ENCODE data around the gene MKS1. TPM values are rescaled to one million over a fixed set of nuclear protein-coding genes. Genes with fewer than 3 reads are reported as not detected.

Gene MKS1
- total RNA-seq, 1 experiment from 2014 or later, result 29.8 TPM

DNA sequence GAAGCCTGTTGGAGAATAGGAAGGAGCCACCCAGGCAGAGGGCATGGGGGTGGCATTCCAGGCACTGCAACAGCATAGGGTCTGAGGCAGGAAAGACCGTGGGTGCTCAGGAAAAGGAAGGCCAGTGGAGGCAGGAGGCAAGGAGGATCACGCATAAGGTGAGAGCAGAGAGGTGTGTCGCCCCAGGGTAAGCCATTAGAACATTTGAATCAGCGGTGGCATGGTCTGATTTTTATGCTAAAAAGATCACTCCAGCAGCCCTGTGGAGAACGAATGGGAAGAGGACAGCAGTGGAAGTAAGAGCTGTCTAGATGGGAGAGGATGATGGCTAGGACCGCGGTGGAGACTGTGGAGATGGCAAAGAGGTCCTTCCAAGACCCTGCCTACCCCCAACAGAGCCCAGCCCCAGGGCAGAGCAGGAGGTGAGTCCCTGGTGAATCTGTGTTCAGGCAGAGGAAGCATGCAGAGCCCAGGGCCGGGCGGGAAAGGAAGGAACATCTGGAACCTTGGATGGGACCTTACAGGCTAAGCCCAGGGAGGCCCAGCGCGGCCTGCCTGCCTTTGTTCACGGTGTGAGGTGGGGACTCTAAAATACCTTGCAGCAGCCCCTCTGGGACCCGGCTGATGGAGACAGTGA lies 27.2 kb upstream of the MKS1 start:
- ChIA-PET POLR2A (no interaction called here), RAD21 (ENCODE audit: low non-redundant PET in 1 of 2, low total read pairs in 2 of 2, uncharacterized antibody in 2 of 2, unreplicated experiment in 2 of 2) (no interaction called here), CTCF (interaction anchor here (1.3 kb wide), 1 partner anchor 10 kb away, joined by 4 read pairs; no protein-coding TSS in a partner anchor)
- H3K27ac ChIP-seq (ENCODE audit: low read depth, low read length), result no peak overlapping the region
- H3K4me1 ChIP-seq (ENCODE audit: control insufficient read depth in 1 of 2, insufficient read depth in 2 of 2, low read length in 2 of 2), result peaks cover 0 to 6% of the 10 kb centered on the region in 2 experiments; a peak in 1 of 4 replicates
- ATAC-seq, result no peak
- no peaks in the 10 kb centered on the region for H3K36me3 ChIP-seq (ENCODE audit: control insufficient read depth in 1 of 2, insufficient read depth in 2 of 2, low read length in 2 of 2)
- BruUV-seq (replicated peaks), result no TSS peak
- no peaks in the 10 kb centered on the region for H4K20me1 ChIP-seq (ENCODE audit: insufficient read depth)
- TF ChIP-seq EGR1 (IDR thresholded peaks at IDR 0.05; ENCODE audit: low read depth) (no peak), EZH2 (IDR thresholded peaks at IDR 0.05) (no peak), ZFX (IDR thresholded peaks at IDR 0.05) (no peak), EZH2phosphoT487 (IDR thresholded peaks at IDR 0.05; ENCODE audit: borderline replicate concordance) (no peak), ELF1 (IDR thresholded peaks at IDR 0.05; ENCODE audit: borderline replicate concordance, low read depth) (no peak), TCF7L2 (IDR thresholded peaks at IDR 0.05; ENCODE audit: borderline replicate concordance, extremely low read depth, insufficient read depth, insufficient read length) (no peak), CEBPB (IDR thresholded peaks at IDR 0.05; ENCODE audit: low read depth) (no peak), SRF (IDR thresholded peaks at IDR 0.05; ENCODE audit: low read depth) (no peak), SP1 (IDR thresholded peaks at IDR 0.05; ENCODE audit: low read depth) (no peak), FOSL1 (IDR thresholded peaks at IDR 0.05; ENCODE audit: low read depth) (no peak), ZNF274 (IDR thresholded peaks at IDR 0.05; ENCODE audit: low read depth, low read length) (no peak), CBX3 (IDR thresholded peaks at IDR 0.05; ENCODE audit: low read depth) (no peak), JUND (IDR thresholded peaks at IDR 0.05) (no peak), POLR2A (IDR thresholded peaks at IDR 0.05; ENCODE audit: borderline replicate concordance, extremely low read depth, insufficient read depth, insufficient read length) (no peak), SIN3A (IDR thresholded peaks at IDR 0.05; ENCODE audit: low read depth) (no peak)
- TF ChIP-seq, protein P1, sequence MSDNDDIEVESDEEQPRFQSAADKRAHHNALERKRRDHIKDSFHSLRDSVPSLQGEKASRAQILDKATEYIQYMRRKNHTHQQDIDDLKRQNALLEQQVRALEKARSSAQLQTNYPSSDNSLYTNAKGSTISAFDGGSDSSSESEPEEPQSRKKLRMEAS (IDR thresholded peaks at IDR 0.05), result no peak
- TF ChIP-seq, protein P2, sequence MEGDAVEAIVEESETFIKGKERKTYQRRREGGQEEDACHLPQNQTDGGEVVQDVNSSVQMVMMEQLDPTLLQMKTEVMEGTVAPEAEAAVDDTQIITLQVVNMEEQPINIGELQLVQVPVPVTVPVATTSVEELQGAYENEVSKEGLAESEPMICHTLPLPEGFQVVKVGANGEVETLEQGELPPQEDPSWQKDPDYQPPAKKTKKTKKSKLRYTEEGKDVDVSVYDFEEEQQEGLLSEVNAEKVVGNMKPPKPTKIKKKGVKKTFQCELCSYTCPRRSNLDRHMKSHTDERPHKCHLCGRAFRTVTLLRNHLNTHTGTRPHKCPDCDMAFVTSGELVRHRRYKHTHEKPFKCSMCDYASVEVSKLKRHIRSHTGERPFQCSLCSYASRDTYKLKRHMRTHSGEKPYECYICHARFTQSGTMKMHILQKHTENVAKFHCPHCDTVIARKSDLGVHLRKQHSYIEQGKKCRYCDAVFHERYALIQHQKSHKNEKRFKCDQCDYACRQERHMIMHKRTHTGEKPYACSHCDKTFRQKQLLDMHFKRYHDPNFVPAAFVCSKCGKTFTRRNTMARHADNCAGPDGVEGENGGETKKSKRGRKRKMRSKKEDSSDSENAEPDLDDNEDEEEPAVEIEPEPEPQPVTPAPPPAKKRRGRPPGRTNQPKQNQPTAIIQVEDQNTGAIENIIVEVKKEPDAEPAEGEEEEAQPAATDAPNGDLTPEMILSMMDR (IDR thresholded peaks at IDR 0.05 in 2 of 3, conservative IDR thresholded peaks at IDR 0.05 in 1 of 3; ENCODE audit: borderline replicate concordance in 1 of 3, insufficient read depth in 1 of 3, low read depth in 2 of 3, low read length in 2 of 3), result no peak
- TF ChIP-seq, protein P3, sequence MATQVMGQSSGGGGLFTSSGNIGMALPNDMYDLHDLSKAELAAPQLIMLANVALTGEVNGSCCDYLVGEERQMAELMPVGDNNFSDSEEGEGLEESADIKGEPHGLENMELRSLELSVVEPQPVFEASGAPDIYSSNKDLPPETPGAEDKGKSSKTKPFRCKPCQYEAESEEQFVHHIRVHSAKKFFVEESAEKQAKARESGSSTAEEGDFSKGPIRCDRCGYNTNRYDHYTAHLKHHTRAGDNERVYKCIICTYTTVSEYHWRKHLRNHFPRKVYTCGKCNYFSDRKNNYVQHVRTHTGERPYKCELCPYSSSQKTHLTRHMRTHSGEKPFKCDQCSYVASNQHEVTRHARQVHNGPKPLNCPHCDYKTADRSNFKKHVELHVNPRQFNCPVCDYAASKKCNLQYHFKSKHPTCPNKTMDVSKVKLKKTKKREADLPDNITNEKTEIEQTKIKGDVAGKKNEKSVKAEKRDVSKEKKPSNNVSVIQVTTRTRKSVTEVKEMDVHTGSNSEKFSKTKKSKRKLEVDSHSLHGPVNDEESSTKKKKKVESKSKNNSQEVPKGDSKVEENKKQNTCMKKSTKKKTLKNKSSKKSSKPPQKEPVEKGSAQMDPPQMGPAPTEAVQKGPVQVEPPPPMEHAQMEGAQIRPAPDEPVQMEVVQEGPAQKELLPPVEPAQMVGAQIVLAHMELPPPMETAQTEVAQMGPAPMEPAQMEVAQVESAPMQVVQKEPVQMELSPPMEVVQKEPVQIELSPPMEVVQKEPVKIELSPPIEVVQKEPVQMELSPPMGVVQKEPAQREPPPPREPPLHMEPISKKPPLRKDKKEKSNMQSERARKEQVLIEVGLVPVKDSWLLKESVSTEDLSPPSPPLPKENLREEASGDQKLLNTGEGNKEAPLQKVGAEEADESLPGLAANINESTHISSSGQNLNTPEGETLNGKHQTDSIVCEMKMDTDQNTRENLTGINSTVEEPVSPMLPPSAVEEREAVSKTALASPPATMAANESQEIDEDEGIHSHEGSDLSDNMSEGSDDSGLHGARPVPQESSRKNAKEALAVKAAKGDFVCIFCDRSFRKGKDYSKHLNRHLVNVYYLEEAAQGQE (IDR thresholded peaks at IDR 0.05; ENCODE audit: low read depth), result no peak
- H3K9me2 ChIP-seq (ENCODE audit: insufficient read depth), result no peaks in the 10 kb centered on the region
- H3K9me3 ChIP-seq (ENCODE audit: control insufficient read depth in 1 of 2, insufficient read depth in 1 of 2, low read depth in 1 of 2, low read length in 2 of 2), result no peaks in the 10 kb centered on the region
- H3K27me3 ChIP-seq (ENCODE audit: insufficient read depth, low read length), result peaks cover 25% of the 10 kb centered on the region
- no peak overlapping the region for H3K9ac ChIP-seq (ENCODE audit: low read length)
- H3K79me2 ChIP-seq (ENCODE audit: insufficient read depth, low read length), result no peaks in the 10 kb centered on the region
- intact Hi-C loops (cut with micrococcal nuclease), result no loop called here
- no peak overlapping the region for H3K4me2 ChIP-seq (ENCODE audit: low read length)
- no peak overlapping the region for H2AFZ ChIP-seq (ENCODE audit: low read depth, low read length, poor library complexity, severe bottlenecking)
- no peak for DNase-seq (ENCODE audit: low read depth, low spot score)
- H3K4me3 ChIP-seq (replicated peaks in 1 of 2; ENCODE audit: low read depth in 1 of 2, low read length in 2 of 2), result no peak overlapping the region

All from HCT116 (cell line).